GM12878 (cell line): ENCODE measurements around the gene DGKB. TPM values are rescaled to one million over a fixed set of nuclear protein-coding genes. Genes with fewer than 3 reads are reported as not detected.

ENCODE experiments used
- ATAC-seq: fragments of 200-7000 bp; cut with Tn5 transposase; 3 replicates; pipeline ENCODE4 v1.9.1; 2020; ENCODE audit warnings: mild to moderate bottlenecking, moderate library complexity
- BruUV-seq: library from RNA; stranded (reverse); fragments of 400-500 nt; replicated peaks from 2 replicates; lab custom pipeline; 2021; lab: Mats Ljungman, UMichigan
- CTCF ChIA-PET: fragments of 300-600 bp; sonication (Branson Sonifier 250); formaldehyde crosslinking; extraction: SDS; loops from one replicate; lab custom pipeline; 2021; ENCODE audit warnings: inconsistent platforms; lab: Yijun Ruan, JAX
- POLR2A ChIA-PET: fragments of 350-600 bp; formaldehyde crosslinking; extraction: SDS; loops from one replicate; lab custom pipeline; 2021; ENCODE audit warnings: inconsistent platforms; lab: Charles Lee
- RAD21 ChIA-PET: fragments of 300-600 bp; sonication (Branson Sonifier 250); formaldehyde crosslinking; loops from one replicate; lab custom pipeline; 2023; ENCODE audit warnings: antibody characterized with exemption; ENCODE audit not compliant: unreplicated experiment; lab: Charles Lee
- SMC1A ChIA-PET: fragments of 300-600 bp; sonication (Branson Sonifier 250); formaldehyde crosslinking; loops from one replicate; lab custom pipeline; 2023; ENCODE audit not compliant: unreplicated experiment, uncharacterized antibody; lab: Charles Lee
- DNase-seq: peaks from one replicate; pipeline ENCODE4 v3.0.0-alpha.2; 2011; ENCODE audit warnings: low read depth, low spot score
- FAIRE-seq: peaks from 3 replicates; lab custom pipeline; 2011; peaks lifted over from hg19 to GRCh38; lab: Jason Lieb, UNC
- H2AFZ ChIP-seq: 2 replicates; pipeline ENCODE4 v1.6.0; 2011; ENCODE audit warnings: low read depth, low read length, control low read depth; ENCODE audit not compliant: control insufficient read depth
- H3K27ac ChIP-seq: 2 replicates; pipeline ENCODE4 v1.5.1; 2011; ENCODE audit warnings: control low read depth; ENCODE audit not compliant: control insufficient read depth, insufficient read depth
- H3K27me3 ChIP-seq, 2 experiments: replicated peaks in 1 of 2; 2 replicates each; pipeline versions ENCODE4 v1.6.0 to v1.6.1; 2011; ENCODE audit warnings: low read length in 1 of 2; ENCODE audit not compliant: control insufficient read depth in 2 of 2, insufficient read depth in 2 of 2
- H3K36me3 ChIP-seq, 2 experiments: 2 replicates each; pipeline ENCODE4 v1.5.1; 2011; ENCODE audit warnings: low read length in 1 of 2; ENCODE audit not compliant: control insufficient read depth in 2 of 2, insufficient read depth in 2 of 2
- H3K4me1 ChIP-seq: 2 replicates; pipeline ENCODE4 v1.6.1; 2011; ENCODE audit warnings: mild to moderate bottlenecking, low read length, moderate library complexity, mixed read lengths; ENCODE audit not compliant: control insufficient read depth, insufficient read depth
- H3K4me2 ChIP-seq: 2 replicates; pipeline ENCODE4 v1.6.0; 2011; ENCODE audit warnings: control low read depth; ENCODE audit not compliant: control insufficient read depth, insufficient read depth
- H3K4me3 ChIP-seq: fragments of 200-600 bp; sonication (generic); 2 replicates; pipeline ENCODE4 v1.5.1; 2016
- H3K79me2 ChIP-seq: 2 replicates; pipeline ENCODE4 v1.6.0; 2011; ENCODE audit warnings: low read length; ENCODE audit not compliant: control insufficient read depth, insufficient read depth
- H3K9ac ChIP-seq: 2 replicates; pipeline ENCODE4 v1.8.0; 2011; ENCODE audit warnings: low read length, control low read depth, mixed read lengths; ENCODE audit not compliant: control insufficient read depth, insufficient read depth
- H3K9me3 ChIP-seq: replicated peaks from 3 replicates; pipeline ENCODE4 v1.5.1; 2011; ENCODE audit warnings: mild to moderate bottlenecking, low read length; ENCODE audit not compliant: control insufficient read depth, insufficient read depth
- H4K20me1 ChIP-seq: 2 replicates; pipeline ENCODE4 v1.6.0; 2011; ENCODE audit not compliant: control insufficient read depth, insufficient read depth
- HCFC1 ChIP-seq: fragments of 150-350 bp; IDR thresholded peaks from 2 replicates; pipeline ENCODE4 v1.6.1; 2014; ENCODE audit warnings: low read length
- IRF4 ChIP-seq: IDR thresholded peaks from 2 replicates; pipeline ENCODE4 v1.6.1; 2011; ENCODE audit warnings: low read depth, low read length
- MTA3 ChIP-seq: IDR thresholded peaks from 2 replicates; pipeline ENCODE4 v1.6.1; 2012; ENCODE audit warnings: low read length, inconsistent platforms, borderline replicate concordance
- NFYA ChIP-seq: IDR thresholded peaks from 2 replicates; pipeline ENCODE4 v1.6.1; 2011; ENCODE audit warnings: low read depth, mild to moderate bottlenecking, low read length, improper control_type of control experiment, borderline replicate concordance
- POLR2AphosphoS2 ChIP-seq: IDR thresholded peaks from 2 replicates; pipeline ENCODE4 v1.6.1; 2011; ENCODE audit warnings: low read depth, mild to moderate bottlenecking, low read length, improper control_type of control experiment, moderate library complexity
- SMAD5 ChIP-seq: IDR thresholded peaks from 2 replicates; pipeline ENCODE4 v1.6.1; 2016; ENCODE audit warnings: antibody characterized with exemption, low read depth
- TCF7 ChIP-seq: IDR thresholded peaks from 2 replicates; pipeline ENCODE4 v1.6.1; 2014; ENCODE audit warnings: antibody characterized with exemption, borderline replicate concordance
- WGBS: methylation state at CpG from one replicate; pipeline ENCODE4 v1.1.6; 2016; ENCODE audit warnings: low lambda C conversion rate; ENCODE audit not compliant: insufficient replicate concordance, insufficient coverage; ENCODE audit errors: missing lambda C conversion rate; 5-methylcytosine and 5-hydroxymethylcytosine counted together
- in situ Hi-C: fragments of 300-500 bp; cut with MboI; formaldehyde crosslinking; loops from 9 replicates; pipeline ENCODE4 v1.14.3; 2018; ENCODE audit warnings: mixed read lengths
- intact Hi-C: fragments of 100-400 bp; cut with micrococcal nuclease; formaldehyde crosslinking; loops from one replicate; pipeline ENCODE4 v1.14.2; 2022; ENCODE audit not compliant: unreplicated experiment
- polyA plus RNA-seq, 11 experiments: library from polyadenylated mRNA; depleted of rRNA in 4 of 11; unstranded in 6 of 11; stranded (reverse) in 5 of 11; fragments of >200 nt; fragmentation: Nextera tagmentation in 4 of 11; fragmentation: Illumina TruSeq in 1 of 11; extraction: Ambion mirVana in 4 of 11; extraction: Trizol in 1 of 11; gene quantifications; 1 replicate in 1 of 11; 2 replicates in 10 of 11; pipeline versions ENCODE4 v1.2.1 to v1.2.3, GENCODE V29; 2011 to 2016; ENCODE audit warnings: inconsistent platforms in 2 of 11, missing spikeins in 2 of 11, low read depth in 1 of 11
- total RNA-seq, 4 experiments: library from RNA; depleted of rRNA in 3 of 4; stranded (reverse); fragments of >200 nt in 3 of 4; fragmentation: Illumina TruSeq in 1 of 4; extraction: Trizol in 1 of 4; gene quantifications; 2 replicates each; pipeline versions ENCODE4 v1.2.1 to v1.2.3, GENCODE V29; 2013 to 2021
- TF ChIP-seq, protein P1 (sequence below): fragments of 450-650 bp; formaldehyde crosslinking; IDR thresholded peaks from 2 replicates; pipeline ENCODE4 v1.5.0; 2022; ENCODE audit warnings: mild to moderate bottlenecking, missing genetic modification characterization
- TF ChIP-seq, protein P2 (sequence below): IDR thresholded peaks from 2 replicates; pipeline ENCODE4 v1.6.1; 2011; ENCODE audit warnings: borderline replicate concordance, low read depth, mild to moderate bottlenecking, moderate library complexity, mixed read lengths, low read length; ENCODE audit not compliant: insufficient read depth; ENCODE audit errors: extremely low read length

Gene DGKB
- total and polyA plus RNA-seq, 10 of the 15 experiments (the other 5 are each of a cell fraction or from before 2014, with no cell fraction given) = 0.02 to 0.10 (median 0.04) TPM; not detected in 6

GRCh38 chr7:14375998-14376397 lies 526.6 kb downstream of the DGKB start:
- BruUV-seq = no TSS peak
- ATAC-seq = no peak
- Histone ChIP-seq H3K9ac (no peak overlapping the region), H4K20me1 (no peaks in the 10 kb centered on the region), H3K79me2 (no peaks in the 10 kb centered on the region), H3K27me3 (no peaks in the 10 kb centered on the region), H3K36me3 (no peaks in the 10 kb centered on the region), H3K4me1 (no peaks in the 10 kb centered on the region), H2AFZ (no peak overlapping the region), H3K4me3 (no peak overlapping the region), H3K9me3 (no peaks in the 10 kb centered on the region), H3K27ac (no peak overlapping the region), H3K4me2 (no peak overlapping the region)
- DNase-seq = no peak
- ChIA-PET CTCF (no interaction called here), POLR2A (no interaction called here), RAD21 (no interaction called here), SMC1A (no interaction called here)
- WGBS = 0% methylated on average over 2 of the region's 2 CpGs
- intact Hi-C loops (no loop called here), in situ Hi-C loops (no loop called here)
- TF ChIP-seq POLR2AphosphoS2 = no peak
- no peak for FAIRE-seq

DNA sequence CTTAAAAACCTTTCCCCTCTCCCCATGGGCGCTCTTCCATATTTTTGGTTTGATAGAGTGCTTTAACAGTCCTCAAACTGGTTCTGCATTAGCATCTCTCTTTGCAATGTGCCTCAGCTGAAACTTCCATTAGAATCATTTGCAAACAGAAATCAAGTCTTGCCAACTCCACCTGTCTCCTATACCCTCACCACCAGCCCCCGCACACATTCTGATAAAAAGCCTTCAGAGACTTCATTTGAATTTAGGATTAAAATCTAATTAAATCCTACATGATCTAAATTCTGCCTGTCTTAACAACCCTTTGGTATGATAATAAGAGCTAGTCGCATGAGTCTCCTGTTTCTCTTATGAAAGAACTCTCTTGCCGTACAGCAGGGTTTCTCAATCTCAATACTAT lies 528.2 kb downstream of the DGKB start:
- FAIRE-seq = no peak
- POLR2A ChIA-PET = no interaction called here

More for the DNA sequence above, 528.2 kb downstream of the DGKB start:
- Histone ChIP-seq H3K9me3 (no peaks in the 10 kb centered on the region), H3K27me3 (no peaks in the 10 kb centered on the region), H3K36me3 (no peaks in the 10 kb centered on the region), H3K4me2 (no peak overlapping the region), H4K20me1 (no peaks in the 10 kb centered on the region), H3K79me2 (no peaks in the 10 kb centered on the region), H3K4me1 (no peaks in the 10 kb centered on the region), H3K27ac (no peak overlapping the region), H3K9ac (no peak overlapping the region), H3K4me3 (no peak overlapping the region), H2AFZ (no peak overlapping the region)
- TF ChIP-seq, protein P1, sequence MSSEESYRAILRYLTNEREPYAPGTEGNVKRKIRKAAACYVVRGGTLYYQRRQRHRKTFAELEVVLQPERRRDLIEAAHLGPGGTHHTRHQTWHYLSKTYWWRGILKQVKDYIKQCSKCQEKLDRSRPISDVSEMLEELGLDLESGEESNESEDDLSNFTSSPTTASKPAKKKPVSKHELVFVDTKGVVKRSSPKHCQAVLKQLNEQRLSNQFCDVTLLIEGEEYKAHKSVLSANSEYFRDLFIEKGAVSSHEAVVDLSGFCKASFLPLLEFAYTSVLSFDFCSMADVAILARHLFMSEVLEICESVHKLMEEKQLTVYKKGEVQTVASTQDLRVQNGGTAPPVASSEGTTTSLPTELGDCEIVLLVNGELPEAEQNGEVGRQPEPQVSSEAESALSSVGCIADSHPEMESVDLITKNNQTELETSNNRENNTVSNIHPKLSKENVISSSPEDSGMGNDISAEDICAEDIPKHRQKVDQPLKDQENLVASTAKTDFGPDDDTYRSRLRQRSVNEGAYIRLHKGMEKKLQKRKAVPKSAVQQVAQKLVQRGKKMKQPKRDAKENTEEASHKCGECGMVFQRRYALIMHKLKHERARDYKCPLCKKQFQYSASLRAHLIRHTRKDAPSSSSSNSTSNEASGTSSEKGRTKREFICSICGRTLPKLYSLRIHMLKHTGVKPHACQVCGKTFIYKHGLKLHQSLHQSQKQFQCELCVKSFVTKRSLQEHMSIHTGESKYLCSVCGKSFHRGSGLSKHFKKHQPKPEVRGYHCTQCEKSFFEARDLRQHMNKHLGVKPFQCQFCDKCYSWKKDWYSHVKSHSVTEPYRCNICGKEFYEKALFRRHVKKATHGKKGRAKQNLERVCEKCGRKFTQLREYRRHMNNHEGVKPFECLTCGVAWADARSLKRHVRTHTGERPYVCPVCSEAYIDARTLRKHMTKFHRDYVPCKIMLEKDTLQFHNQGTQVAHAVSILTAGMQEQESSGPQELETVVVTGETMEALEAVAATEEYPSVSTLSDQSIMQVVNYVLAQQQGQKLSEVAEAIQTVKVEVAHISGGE = no peak
- no peak for TF ChIP-seq HCFC1
- no peak for TF ChIP-seq SMAD5
- no peak for TF ChIP-seq IRF4
- TF ChIP-seq TCF7 = no peak
- no peak for TF ChIP-seq NFYA
- TF ChIP-seq, protein P2, sequence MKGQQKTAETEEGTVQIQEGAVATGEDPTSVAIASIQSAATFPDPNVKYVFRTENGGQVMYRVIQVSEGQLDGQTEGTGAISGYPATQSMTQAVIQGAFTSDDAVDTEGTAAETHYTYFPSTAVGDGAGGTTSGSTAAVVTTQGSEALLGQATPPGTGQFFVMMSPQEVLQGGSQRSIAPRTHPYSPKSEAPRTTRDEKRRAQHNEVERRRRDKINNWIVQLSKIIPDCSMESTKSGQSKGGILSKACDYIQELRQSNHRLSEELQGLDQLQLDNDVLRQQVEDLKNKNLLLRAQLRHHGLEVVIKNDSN = no peak
- TF ChIP-seq MTA3 = no peak
- no peak for DNase-seq
- 48% methylated on average over 4 of the region's 4 CpGs for WGBS
- BruUV-seq = no TSS peak
- ATAC-seq = no peak
- intact Hi-C loops (no loop called here), in situ Hi-C loops (no loop called here)
- ChIA-PET SMC1A (interaction anchor here (1.0 kb wide), 1 partner anchor 33 kb away, joined by 3 read pairs; no protein-coding TSS in a partner anchor), RAD21 (no interaction called here), CTCF (no interaction called here)
